ENCODE results near the gene PPP5C.
A peak's percentile ranks its signal among the peaks of the same experiment; 100 is the strongest.

PPP5C gene

DNA sequence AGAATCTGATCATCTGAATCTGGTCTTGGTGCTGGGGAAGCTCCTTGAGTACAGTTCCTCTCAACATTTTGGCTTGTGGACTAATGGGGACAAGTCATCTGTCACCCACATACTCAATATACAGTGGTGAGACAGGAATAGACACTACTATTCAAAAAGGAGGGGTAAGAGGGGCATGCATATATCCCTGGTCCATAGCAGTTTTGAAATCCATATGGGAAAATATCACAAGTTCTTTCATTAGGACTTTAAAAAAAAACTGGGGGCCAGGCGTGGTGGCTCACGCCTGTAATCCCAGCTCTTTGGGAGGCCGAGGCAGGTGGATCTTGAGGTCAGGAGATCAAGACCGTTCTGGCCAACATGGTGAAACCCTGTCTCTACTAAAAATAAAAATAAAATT, 20.3 kb upstream of the PPP5C start:
- no peak for DNase-seq (ENCODE audit: low read depth, low spot score)
- H3K4me3 ChIP-seq (ENCODE audit: low read length): no peak overlapping the region

DNA sequence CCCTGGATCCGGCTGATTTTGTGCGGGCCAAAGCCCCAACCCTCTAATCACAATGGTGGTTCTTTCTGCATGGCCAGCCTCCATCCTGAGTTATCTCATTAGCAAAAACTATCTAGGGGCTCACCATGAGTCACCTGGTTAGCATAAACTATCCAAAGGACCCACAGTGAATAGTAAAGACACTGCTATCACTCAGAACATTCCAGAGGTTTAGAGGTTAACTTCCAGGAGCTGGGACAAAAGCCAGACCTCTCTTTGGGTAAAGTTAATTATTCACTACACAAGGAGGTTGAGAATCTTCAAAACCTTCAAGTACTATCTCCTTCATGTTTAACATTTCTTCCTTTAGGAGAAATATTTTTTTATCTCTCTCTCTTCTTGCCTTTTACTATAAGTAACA, 18.8 kb upstream of the PPP5C start:
- no peak overlapping the region for H3K4me3 ChIP-seq (ENCODE audit: low read length)
- DNase-seq (ENCODE audit: low read depth, low spot score): no peak

DNA sequence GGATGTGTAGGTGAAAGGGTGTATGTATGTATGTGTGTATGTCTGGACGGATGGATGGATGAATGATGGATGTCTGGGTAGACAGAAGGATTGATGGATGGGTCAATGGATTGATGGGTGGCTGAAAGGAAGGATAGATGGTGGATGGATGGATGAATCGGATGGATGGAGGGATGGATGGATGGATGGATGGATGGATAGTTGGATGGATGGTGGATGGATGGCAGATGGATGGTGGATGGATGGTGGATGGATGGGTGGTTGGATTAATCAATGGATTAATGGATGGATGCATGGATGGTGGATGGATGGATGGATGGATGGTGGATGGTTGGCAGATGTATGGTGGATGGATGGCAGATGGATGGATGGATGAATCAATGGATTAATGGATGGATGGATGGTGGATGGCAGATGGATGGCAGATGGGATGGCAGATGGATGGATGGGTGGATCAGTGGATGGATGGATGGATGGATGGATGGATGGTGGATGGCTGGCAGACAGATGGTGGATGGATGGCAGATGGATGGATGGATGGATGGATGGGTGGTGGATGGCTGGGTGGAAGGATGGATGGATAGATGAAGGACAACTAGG, 16.5 kb upstream of the PPP5C start:
- no peak overlapping the region for H3K4me3 ChIP-seq (ENCODE audit: low read length)
- DNase-seq (ENCODE audit: low read depth, low spot score): no peak

DNA sequence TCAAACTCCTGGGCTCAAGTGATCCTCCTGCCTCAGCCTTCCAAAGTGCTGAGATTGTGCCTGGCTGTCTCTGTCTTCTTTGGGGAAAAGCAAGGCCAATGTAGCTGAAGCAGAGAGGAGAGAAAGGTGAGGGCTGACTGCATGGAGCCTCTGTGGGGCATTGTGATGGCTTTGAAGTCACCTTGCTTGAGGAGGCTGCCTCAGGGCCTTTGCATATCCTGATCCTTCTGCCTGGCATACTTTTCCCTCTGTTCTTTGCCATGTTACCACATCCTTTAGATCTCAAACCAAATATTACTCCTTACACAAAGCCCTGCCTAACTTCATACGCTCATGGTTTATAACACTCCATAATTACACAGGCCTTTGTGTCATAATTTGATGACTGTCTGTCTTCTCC, 9.4 kb upstream of the PPP5C start:
- no peak overlapping the region for H3K4me3 ChIP-seq (ENCODE audit: low read length)
- DNase-seq (ENCODE audit: low read depth, low spot score): no peak

DNA sequence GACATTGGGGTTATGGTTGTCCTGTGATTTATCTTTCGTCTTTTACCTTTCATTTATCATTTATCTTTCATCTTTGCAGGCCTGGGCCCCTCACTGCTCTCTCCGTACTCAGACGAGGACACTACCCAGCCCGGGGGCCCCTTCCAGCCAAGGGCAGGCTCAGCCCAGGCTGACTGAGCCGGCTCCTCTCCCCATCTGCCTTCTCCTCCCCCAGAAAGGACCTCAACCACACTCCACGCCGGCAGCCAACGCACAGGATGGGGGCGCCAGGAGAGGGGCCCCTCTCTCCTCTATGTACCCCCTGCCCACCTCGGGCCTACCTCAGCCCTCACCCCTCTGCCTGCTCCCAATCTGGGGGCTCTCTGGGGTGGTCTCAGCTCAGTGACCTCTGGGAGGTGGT, 7.4 kb upstream of the PPP5C start:
- no peak overlapping the region for H3K4me3 ChIP-seq (ENCODE audit: low read length)
- DNase-seq (ENCODE audit: low read depth, low spot score): no peak

DNA sequence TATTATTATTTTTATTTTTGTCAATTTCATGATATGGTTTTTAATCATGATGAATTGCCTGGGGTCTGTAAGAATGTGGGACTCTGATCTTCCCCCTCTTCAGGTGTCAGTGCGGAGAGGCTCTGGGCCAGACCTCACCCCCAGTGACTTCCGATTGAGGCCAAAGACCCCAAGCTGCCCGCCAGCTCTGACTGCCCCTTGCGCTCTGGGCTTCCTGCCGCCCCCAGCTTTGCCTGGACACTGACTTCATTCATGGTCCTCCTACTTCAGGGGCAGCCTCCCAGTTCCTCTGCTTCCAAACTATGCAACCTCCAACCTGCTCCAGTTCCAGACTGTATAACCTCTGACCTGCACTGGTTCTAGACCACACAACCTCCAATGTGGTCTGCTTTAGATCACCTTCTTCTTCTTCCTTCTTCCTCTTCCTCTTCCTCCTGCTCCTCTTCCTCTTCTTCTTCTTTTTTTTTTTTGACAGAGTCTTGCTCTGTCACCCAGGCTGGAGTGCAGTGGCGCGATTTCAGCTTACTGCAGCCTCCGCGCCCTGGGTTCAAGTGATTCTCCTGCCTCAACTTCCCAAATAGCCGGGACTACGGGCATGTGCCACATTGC, 6.7 kb upstream of the PPP5C start:
- DNase-seq (ENCODE audit: low read depth, low spot score): no peak
- no peak overlapping the region for H3K4me3 ChIP-seq (ENCODE audit: low read length)

DNA sequence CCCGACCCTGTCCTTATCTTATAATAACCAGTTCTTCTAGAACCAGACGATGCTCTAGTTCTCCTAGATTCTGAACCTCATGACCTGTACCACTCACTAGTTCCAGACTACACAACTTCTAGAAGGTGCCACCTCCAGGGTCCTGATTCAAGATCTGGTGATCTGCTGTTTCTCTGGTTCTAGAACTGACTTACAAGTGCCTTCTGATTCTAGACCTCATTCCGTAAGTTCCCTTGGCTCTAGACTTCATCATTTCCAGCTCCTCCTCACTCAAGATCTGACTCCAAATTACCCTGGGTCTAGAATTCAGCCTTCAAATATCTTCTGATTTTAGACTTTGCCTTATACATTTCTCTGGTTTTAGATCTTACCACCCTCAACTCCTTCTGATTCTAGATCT, 5.0 kb upstream of the PPP5C start:
- DNase-seq (ENCODE audit: low read depth, low spot score): no peak

DNA sequence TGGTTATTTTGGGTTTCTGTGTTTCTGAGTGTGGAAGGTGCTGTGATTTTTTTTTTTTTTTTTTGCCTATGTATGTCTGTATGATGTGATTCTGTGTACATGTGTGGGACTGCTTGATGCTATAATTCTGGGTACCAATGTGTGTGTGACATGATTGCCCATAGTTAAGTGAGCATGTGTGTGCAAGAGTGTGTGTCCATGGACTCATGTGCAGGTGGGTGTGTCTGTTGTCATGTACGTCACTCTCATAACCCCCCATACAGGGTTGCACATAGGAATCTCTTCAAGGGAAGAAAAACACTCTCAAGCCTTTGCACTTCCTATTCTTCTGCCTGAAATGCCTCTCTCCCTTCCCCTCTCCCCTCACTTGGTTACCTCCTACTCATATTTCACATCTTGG, 2.5 kb upstream of the PPP5C start:
- no peak for DNase-seq (ENCODE audit: low read depth, low spot score)
- no peak overlapping the region for H3K4me3 ChIP-seq (ENCODE audit: low read length)

More for the DNA sequence above, 5.0 kb upstream of the PPP5C start:
- no peak overlapping the region for H3K4me3 ChIP-seq (ENCODE audit: low read length)

DNA sequence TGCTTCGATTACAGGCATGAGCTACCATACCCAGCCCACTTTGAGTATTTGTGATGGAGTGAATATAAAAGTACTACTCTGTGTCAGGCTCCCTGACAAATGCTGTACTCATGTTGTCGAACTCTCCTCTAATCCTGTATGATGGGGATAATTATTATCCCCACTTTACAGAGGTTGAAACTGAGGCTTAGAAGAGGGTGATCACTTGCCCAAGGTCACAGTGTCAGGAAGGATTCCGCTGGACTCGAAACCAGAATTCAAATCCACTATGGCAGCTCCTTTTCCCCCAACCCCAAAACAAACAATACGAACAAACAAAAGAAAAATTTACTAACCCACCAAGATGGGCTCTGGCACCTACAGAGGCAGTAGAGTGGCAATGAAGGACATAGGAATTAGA, 1.7 kb upstream of the PPP5C start:
- H3K4me3 ChIP-seq (ENCODE audit: low read length): no peak overlapping the region
- no peak for DNase-seq (ENCODE audit: low read depth, low spot score)

DNA sequence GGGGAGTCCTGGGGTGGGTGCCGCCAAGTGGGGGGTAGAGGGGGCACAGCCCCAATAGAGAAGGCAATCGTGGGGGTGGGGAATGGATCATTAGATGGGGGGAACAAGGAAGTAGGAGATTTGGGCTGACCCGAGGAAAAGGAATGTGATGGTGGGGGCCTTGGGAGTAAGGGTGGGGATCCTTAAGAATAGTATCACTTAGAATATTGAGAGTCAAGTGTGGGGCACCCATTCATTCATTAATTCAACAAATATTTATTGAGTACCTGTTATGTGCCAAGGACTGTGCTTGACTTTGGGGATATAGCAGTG, 641 bp downstream of the PPP5C start:
- DNase-seq (ENCODE audit: low read depth, low spot score): no peak
- H3K4me3 ChIP-seq (ENCODE audit: low read length): peak overlapping the region; percentile 89

DNA sequence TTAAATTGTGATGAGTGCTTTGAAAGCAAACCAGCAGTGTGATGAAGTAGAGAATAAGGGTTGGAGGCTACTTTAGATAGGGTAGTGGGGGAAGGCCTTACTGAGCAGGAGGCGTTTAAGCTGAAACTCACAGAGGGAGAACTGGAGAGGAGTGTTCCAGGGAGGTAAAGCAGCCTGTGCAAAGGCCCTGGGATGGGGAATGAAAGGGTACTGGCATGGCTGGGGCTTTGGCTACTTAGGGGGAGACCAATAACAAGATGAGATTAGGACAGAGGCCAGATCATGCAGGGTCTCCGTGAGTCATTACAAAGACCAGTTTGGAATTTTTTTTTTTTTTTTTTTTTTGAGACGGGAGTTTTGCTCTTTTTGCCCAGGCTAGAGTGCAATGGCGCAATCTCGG, 1.1 kb downstream of the PPP5C start:
- no peak for DNase-seq (ENCODE audit: low read depth, low spot score)
- H3K4me3 ChIP-seq (ENCODE audit: low read length): peak overlapping the region; percentile 89

DNA sequence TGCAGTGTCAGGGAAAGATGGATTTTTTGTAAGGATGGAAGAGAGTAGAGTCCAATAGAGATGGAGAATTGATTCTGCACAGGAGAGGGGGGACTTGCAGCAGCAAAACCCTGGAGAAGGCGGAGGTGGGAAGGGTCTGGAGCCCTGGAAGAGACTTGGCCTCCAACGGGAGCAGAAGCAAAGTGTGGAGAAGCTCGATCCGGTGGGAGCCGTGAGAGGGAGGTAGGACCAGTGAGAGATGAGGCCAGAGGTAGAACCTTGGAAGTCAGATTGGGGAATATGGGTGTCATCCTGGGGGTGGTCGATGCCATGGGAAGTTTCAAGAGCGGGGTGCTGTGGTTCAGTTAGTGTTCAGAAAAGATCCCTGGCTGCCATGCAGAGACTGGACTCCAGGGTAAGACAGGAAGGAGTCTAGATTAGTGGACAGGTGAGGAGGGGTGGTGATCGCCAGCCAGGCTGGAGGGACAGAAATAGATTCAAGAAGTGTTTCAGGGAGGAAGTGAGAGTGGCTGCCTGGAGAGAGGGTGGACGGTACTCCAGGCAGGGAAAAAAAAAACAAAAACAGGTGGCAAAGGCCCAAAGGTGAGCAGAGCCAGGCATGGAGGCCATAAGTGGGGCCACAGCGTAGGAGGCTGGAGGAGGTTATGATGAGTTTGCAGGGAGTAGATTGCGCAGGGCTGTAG, 2.6 kb downstream of the PPP5C start:
- no peak overlapping the region for H3K4me3 ChIP-seq (ENCODE audit: low read length)
- no peak for DNase-seq (ENCODE audit: low read depth, low spot score)

DNA sequence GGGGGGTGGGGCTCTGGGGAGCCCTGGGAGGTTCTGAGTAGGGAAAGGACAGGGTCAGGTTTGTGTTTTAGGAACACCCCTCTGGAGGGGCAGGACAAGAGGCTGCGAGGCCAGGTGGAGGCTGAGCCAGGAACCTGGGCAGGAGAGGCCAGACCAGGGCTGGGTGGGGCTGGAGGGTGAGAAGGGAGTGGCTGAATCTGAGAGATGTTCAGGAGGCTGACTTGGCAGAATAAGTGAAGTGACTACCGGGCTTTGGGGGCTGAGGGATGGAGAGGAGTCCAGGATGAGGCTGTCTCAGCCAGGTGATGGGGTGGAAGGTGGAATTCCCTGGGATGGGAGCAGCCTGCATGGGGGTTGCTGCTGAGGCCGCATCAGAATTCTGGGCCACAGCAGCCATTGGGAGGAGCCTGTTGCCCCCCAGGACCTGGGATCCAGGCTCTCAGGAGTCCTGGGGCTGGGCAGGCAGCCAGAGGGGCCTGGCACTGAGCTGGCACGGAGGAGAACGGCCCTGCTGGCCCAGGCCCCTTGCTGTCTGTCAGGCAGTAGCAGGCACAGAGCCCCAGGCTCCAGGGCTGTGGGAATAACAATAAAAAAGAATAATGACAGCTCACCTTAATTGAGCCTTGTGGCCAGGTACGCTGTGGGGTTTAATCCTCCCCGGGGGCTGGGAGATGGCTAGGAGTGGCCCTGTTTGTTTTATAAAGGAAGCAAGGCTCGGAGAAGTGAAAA, 3.3 kb downstream of the PPP5C start:
- no peak for DNase-seq (ENCODE audit: low read depth, low spot score)
- no peak overlapping the region; the same call in none of the 2 replicates for H3K4me3 ChIP-seq (ENCODE audit: low read length)

DNA sequence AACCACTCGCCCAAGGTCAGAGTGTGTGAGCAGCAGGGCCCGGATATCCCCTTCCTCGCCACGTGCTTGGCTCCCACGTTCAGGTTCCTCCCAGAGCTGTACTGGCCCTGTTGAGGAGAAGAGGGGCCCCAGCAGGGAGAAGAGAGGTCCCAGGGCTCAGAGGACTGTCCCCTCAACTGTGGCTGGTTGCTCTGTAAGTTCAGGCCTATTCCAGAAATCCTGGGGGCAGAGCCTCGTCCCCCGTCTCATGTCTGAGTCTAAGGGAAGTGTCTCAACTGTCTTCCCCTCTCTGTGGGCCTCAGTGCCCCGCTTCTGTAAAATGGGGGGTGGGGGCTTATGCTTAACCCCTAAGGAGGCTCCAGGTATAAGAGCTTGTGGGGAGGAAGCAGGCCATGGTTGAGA, 3.9 kb downstream of the PPP5C start:
- no peak overlapping the region; the same call in none of the 2 replicates for H3K4me3 ChIP-seq (ENCODE audit: low read length)
- no peak for DNase-seq (ENCODE audit: low read depth, low spot score)

DNA sequence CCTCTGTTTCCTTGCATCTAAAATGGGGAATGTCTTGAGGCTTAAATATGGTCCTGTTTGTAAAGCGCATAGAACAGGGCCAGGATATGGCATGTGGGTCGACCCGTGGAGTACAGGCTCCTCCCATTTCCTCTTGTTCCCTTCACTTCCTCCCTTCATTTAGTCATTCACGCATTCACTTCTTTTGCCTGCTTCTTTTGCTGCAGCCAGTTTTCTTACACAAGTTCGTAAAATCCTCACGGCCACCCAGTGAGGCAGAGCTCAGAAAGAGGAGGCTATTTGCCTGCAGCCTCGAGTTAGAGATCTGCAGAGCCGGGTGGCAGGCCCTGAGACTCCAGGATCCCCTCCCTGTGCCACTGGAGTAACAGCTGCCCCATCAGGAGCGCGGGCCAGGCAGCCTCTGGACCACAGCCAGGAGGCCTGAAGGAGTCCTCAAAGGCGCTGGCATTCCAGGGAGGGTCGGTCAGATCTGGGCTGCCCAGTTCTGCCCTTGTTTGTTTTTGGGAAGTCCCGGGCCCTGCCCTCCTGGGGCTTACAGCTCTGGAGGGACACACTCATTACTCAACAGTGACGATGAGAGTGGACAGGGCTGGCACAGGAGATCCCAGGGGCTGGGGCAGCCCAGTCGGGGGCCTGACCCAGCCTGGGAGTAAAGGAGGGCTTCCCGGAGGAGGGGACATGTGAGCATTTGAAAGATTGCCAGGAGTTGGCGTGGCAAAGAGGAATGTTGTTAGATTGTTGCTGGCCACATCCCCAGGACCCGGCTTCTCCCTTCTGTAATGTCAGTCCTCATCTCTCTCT, 4.6 kb downstream of the PPP5C start:
- peak; percentile 40 for DNase-seq (ENCODE audit: low read depth, low spot score)
- no peak overlapping the region for H3K4me3 ChIP-seq (ENCODE audit: low read length)

DNA sequence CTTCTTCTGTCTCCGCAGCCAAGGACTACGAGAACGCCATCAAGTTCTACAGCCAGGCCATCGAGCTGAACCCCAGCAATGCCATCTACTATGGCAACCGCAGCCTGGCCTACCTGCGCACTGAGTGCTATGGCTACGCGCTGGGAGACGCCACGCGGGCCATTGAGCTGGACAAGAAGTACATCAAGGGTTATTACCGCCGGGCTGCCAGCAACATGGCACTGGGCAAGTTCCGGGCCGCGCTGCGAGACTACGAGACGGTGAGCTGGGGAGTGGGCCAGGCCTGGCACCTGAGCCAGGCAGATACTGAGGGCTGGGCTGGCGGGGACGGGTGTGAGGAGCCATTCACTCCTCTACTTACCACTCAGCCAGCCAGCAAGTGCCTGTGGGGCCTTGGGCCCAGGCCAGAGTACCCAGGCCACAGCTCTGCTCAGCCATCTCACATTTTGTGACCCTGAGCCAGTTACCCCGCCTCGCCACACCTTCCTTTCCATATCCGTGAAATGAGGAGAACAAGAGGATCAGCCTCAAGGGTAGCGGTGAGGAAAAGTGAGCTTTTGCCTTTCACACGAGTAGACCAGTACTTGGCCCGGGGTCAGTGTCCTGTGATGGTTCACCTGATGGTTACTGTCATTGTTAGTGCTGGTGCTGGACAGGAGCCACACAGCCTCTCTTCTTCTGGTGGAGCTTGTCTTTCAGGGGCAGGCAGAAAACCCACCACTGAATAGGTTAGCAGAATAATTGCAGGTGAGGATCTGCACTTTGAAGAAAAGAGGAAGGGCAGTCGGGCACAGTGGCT, 7.0 kb downstream of the PPP5C start:
- H3K4me3 ChIP-seq (ENCODE audit: low read length): no peak overlapping the region
- no peak for DNase-seq (ENCODE audit: low read depth, low spot score)

DNA sequence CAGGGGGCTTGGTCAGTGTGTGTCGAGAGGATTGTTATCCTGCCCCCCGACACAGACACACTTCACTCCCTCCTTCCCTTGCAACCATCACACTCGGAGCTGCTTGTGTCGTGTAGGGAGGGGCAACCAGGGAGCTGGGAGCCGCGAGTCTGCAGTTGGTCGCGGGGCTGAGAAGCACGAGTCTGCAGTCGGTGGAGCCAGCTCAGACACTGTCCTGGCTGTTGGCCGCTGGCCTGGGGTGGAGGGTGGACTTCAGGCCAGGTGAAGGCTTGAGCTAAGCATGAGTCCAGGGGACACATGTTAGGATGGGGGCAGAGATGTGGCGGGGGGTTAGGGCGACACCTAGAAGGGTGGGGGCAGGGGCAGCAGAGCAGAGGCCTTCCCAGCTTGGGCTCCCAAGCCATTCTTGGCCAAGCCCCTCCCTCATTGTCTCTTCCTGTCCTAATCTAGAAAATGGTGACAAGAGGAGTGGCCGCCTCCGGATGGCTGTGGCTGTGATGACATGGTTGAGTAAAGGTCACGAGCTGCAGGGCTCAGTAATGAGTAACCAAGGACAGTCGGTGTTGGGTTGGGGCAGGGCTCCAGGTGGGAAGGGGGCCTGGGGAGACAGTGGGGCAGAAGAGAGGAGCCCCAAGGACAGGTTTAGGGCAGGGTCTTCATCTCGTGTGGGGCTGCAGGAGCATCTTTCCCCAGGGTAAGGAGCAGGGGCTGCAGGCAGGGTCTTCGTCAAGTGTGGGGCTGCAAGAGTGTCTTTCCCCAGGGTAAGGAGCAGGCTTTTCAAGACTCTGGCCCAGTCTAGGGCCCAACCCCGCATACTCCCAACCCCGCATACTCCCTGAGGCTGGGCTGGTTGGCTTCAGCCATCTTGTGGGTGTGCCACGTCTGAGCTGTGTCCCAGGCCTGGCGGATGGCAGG, 8.6 kb downstream of the PPP5C start:
- H3K4me3 ChIP-seq (ENCODE audit: low read length): no peak overlapping the region
- no peak for DNase-seq (ENCODE audit: low read depth, low spot score)

All from Jurkat, Clone E6-1 (cell line).